ENCODE results near the gene CTNNBIP1.
A peak's percentile ranks its signal among the peaks of the same experiment; 100 is the strongest.

DNA sequence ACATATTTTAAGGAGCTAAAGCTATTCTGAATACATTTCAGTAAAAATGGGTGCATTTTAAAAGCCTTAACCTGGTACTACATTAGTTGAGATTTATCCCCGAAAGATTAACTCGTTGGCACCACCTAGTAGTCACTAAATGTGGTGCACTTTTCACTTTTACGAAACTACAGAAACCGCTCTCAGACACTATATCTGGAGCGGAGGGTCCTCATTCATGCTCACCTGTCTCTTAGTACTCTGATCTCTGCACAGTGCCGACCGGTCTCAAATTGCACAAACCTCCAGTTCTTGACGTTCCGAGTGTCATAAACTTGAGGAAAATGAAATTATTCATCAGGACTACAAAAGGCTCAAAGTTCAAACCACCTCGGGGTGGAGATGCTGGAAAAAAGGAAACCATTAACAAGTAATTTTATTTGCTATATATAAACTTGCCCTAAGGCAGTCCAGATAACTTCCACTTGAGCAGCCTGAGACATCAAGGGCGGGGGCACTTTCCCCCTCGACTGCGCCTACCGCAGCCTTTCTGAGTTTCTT lies 32.4 kb upstream of the CTNNBIP1 start:
- peak; percentile 10 to 21 for TF ChIP-seq POLR2A (IDR thresholded peaks at IDR 0.05)
- TF ChIP-seq, protein P1, sequence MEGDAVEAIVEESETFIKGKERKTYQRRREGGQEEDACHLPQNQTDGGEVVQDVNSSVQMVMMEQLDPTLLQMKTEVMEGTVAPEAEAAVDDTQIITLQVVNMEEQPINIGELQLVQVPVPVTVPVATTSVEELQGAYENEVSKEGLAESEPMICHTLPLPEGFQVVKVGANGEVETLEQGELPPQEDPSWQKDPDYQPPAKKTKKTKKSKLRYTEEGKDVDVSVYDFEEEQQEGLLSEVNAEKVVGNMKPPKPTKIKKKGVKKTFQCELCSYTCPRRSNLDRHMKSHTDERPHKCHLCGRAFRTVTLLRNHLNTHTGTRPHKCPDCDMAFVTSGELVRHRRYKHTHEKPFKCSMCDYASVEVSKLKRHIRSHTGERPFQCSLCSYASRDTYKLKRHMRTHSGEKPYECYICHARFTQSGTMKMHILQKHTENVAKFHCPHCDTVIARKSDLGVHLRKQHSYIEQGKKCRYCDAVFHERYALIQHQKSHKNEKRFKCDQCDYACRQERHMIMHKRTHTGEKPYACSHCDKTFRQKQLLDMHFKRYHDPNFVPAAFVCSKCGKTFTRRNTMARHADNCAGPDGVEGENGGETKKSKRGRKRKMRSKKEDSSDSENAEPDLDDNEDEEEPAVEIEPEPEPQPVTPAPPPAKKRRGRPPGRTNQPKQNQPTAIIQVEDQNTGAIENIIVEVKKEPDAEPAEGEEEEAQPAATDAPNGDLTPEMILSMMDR (IDR thresholded peaks at IDR 0.05) = peak; percentile 8 to 68 (median 50)
